ENCODE results near the gene GPBAR1. TPM values are rescaled to one million over a fixed set of nuclear protein-coding genes. Genes with fewer than 3 reads are reported as not detected.
A peak's percentile ranks its signal among the peaks of the same experiment; 100 is the strongest.

GPBAR1 gene
- polyA plus RNA-seq, 3 donors from 2014 or later: 0.19 to 2.9 (median 0.22) TPM

DNA sequence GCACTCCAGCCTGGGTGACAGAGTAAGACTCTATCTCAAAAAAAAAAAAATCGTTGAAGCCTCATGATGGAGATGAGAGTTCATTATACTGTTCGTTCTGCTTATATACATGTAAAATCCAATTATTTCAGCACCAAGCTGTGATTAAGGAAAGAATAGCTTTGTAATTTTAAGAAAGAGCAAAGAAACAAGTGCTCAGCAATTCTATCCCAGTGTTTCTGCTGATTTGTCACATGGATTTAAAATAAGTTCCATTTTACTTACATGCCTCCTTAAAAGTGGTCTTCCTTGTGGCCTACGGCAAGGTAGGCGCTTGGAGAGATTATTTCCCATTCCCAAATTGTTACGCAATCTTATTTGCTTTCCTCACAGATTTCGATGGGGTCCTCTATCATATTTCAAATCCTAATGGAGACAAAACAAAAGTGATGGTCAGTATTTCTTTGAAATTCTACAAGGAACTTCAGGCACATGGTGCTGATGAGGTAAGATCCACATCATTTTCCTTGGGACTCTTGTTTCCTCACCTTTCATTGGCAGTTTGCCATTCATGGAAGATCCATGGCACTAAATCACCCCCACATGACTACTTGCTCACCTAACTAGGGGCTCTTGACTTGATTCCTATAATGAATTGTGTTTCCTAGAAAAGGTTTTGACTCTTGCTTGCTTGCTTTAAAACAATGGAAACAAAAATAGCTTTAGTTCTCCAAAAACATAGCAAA lies 32.3 kb upstream of the GPBAR1 start:
- peaks cover 7 to 19% (median 14%) of the 10 kb centered on the region in 3 donors for H3K27me3 Mint-ChIP-seq (ENCODE audit: low read depth in 3 of 3)
- no peaks in the 10 kb centered on the region for H3K9me3 Mint-ChIP-seq
- no peak for DNase-seq
- H3K36me3 Mint-ChIP-seq: peaks cover 30 to 67% (median 32%) of the 10 kb centered on the region in 3 donors
- H3K4me3 Mint-ChIP-seq: peak overlapping the region; percentile 75 to 91 (median 82)
- peak overlapping the region; percentile 86 to 98 (median 94) for H3K27ac Mint-ChIP-seq
- H3K4me1 Mint-ChIP-seq: peaks cover 85 to 86% of the 10 kb centered on the region in 2 donors

DNA sequence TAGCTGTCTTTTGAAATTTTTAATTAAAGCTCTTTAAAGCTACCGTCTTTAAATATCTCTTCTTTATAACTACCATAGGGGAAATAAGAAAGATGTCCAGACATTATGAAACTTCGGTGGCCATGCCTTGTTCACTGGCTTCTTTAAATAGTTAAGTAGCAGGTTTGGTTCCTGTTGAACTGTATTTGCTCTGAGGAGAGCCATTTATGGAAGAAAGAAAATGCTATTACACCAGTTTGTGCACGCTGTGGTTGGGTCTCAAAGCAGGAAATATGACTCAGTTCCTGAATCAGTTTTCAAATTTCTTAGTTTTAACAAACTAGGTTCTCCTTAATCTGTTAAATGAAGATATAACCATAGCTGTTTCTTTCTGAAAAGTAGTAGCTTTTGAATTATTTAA lies 31.6 kb upstream of the GPBAR1 start:
- H3K4me1 Mint-ChIP-seq: peaks cover 83 to 85% of the 10 kb centered on the region in 2 donors
- peak; percentile 62 to 70 (median 68) for DNase-seq
- peak overlapping the region; percentile 86 to 98 (median 94) for H3K27ac Mint-ChIP-seq
- peaks cover 34 to 69% (median 34%) of the 10 kb centered on the region in 3 donors for H3K36me3 Mint-ChIP-seq
- H3K4me3 Mint-ChIP-seq: peak overlapping the region; percentile 75 to 91 (median 82)
- H3K9me3 Mint-ChIP-seq: no peaks in the 10 kb centered on the region
- H3K27me3 Mint-ChIP-seq (ENCODE audit: low read depth in 3 of 3): peaks cover 7 to 19% (median 16%) of the 10 kb centered on the region in 3 donors

DNA sequence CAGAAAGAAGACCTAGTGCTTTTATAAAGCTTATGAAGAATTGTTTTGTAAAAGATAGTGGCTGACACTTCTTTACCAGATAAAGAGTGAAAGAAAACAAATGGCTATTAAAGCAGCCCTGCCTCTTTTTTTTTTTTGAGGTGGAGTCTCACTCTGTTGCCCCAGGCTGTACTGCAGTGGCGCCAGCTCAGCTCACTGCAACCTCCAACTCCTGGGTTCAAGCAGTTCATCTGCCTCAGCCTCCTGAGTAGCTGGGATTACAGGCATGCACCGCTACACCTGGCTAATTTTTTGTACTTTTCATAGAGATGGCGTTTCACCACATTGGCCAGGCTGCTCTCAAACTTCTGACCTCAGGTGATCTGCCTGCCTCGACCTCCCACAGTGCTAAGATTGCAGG lies 31.0 kb upstream of the GPBAR1 start:
- Mint-ChIP-seq H3K36me3 (peaks cover 30 to 69% (median 34%) of the 10 kb centered on the region in 3 donors), H3K27me3 (ENCODE audit: low read depth in 3 of 3) (peaks cover 7 to 21% (median 16%) of the 10 kb centered on the region in 3 donors), H3K27ac (peak overlapping the region; percentile 86 to 97 (median 93)), H3K4me1 (peaks cover 82 to 85% of the 10 kb centered on the region in 2 donors), H3K4me3 (peak overlapping the region; percentile 72 to 85 (median 82)), H3K9me3 (no peaks in the 10 kb centered on the region)
- peak; percentile 45 to 56 (median 54) for DNase-seq

DNA sequence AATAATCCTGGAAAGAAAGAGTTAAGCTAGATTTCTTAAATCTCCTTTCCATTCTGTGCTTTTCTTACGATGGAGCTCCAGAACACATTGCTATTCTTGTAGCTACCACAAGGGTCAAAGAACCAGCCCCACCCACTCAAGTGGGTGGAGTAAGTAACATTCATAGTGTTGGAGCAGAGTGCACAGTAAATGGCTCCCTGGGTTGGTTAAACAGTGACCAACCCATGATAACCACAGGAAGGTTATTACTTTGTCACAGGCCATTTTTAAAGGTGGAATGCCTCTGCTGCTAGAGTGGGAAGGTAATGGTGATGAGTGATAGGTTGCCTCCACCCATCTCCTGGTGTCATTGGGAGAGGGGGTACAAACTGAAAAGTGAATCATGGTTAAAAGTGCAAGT lies 29.9 kb upstream of the GPBAR1 start:
- Mint-ChIP-seq H3K27ac (peak overlapping the region; percentile 86 to 97 (median 93)), H3K9me3 (no peaks in the 10 kb centered on the region), H3K36me3 (peaks cover 30 to 66% (median 30%) of the 10 kb centered on the region in 3 donors), H3K4me1 (peaks cover 71 to 82% of the 10 kb centered on the region in 2 donors), H3K4me3 (peak overlapping the region; percentile 75 to 85 (median 82)), H3K27me3 (ENCODE audit: low read depth in 3 of 3) (peaks cover 7 to 23% (median 16%) of the 10 kb centered on the region in 3 donors)
- DNase-seq: peak; percentile 79 to 81 (median 80)

DNA sequence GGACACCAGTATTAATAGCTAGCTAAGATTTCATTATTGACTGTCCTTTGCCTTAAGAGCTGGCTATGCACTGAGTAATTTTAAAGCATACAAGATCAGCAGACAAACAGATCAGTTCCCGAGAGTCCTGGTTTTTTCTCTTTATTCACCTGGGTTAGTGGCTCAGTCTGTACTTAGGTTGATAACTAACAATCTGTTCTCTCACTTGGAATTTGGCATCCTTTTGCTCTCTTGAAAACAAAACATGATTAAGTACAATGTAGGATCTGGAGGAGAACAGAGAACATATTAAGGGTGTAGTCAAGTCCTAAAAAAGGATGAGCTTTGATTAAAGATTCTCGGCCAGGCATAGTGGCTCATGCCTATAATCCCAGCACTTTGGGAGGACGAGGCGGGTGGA lies 27.3 kb upstream of the GPBAR1 start:
- DNase-seq: no peak
- Mint-ChIP-seq H3K4me3 (peak overlapping the region in 1 of 5 donors; percentile 17), H3K27ac (peak overlapping the region; percentile 47 to 88 (median 74)), H3K9me3 (no peaks in the 10 kb centered on the region), H3K27me3 (ENCODE audit: low read depth in 3 of 3) (peaks cover 9 to 26% (median 19%) of the 10 kb centered on the region in 3 donors), H3K4me1 (peaks cover 48 to 65% of the 10 kb centered on the region in 2 donors), H3K36me3 (peaks cover 26 to 64% (median 29%) of the 10 kb centered on the region in 3 donors)

DNA sequence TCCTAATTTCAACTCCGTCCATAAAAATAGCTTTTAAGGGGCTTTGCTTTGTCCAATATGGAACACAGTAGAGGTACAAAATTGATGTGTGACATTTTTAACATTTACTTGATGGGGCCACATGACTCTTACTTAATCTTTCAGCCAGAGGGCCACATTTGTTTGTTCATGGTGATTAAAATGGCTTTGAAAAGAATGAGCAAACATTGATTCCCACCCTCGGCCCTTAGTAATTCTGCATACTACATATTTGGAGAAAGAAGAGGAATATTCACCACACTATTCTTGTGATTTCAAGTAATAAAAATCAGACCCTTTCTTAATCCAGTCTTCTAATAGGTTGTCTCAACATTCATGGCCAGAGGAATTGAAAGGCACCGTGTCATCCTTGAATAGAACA lies 26.3 kb upstream of the GPBAR1 start:
- peaks cover 10 to 26% (median 19%) of the 10 kb centered on the region in 3 donors for H3K27me3 Mint-ChIP-seq (ENCODE audit: low read depth in 3 of 3)
- no peak for DNase-seq
- H3K9me3 Mint-ChIP-seq: no peaks in the 10 kb centered on the region
- H3K4me1 Mint-ChIP-seq: peaks cover 40 to 61% of the 10 kb centered on the region in 2 donors
- peaks cover 24 to 65% (median 29%) of the 10 kb centered on the region in 3 donors for H3K36me3 Mint-ChIP-seq
- H3K27ac Mint-ChIP-seq: peak overlapping the region in 5 of 6 donors; percentile 26 to 83 (median 66)
- H3K4me3 Mint-ChIP-seq: no peak overlapping the region

DNA sequence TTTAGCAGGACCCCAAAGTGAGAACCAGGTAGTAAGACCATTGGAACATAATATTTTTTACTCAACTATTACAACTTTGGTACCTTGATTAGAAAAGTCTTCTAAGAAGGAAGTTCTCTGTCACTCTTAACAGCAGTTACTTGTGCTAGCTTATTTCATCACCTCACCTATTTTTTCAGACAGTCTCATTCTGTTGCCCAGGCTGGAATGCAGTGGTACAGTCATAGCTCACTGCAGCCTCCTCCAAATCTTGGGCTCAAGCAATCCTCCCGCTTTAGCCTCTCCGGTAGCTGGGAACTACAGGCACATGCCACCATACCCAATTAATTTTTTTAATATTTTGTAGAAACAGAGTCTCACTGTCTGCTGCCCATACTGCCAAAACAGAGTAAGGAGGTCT lies 25.8 kb upstream of the GPBAR1 start:
- no peaks in the 10 kb centered on the region for H3K9me3 Mint-ChIP-seq

DNA sequence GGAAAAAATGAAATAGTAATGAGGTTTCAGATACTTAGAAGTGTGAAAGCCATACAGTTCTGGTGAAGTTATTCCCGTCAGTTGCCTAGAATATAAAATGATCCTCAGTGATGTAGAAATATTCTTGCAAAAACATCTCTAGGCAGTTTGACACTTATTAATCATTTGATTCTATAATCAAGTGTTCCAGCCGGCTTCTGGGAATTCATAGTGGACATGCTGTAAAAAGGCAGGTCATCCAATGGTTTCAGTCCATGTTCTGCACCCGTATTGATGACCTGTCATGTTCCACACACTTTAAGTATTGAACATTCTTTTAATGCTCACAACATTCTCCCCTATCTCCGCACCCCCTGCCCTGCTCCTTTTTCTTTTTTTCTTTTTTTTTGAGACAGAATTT lies 24.0 kb upstream of the GPBAR1 start:
- peak overlapping the region in 2 of 6 donors; percentile 64 to 73 for H3K27ac Mint-ChIP-seq
- H3K27me3 Mint-ChIP-seq (ENCODE audit: low read depth in 3 of 3): peaks cover 2 to 18% (median 5%) of the 10 kb centered on the region in 3 donors
- H3K4me1 Mint-ChIP-seq: peaks cover 23 to 55% of the 10 kb centered on the region in 2 donors
- peaks cover 18 to 65% (median 26%) of the 10 kb centered on the region in 3 donors for H3K36me3 Mint-ChIP-seq
- no peak for DNase-seq
- no peaks in the 10 kb centered on the region for H3K9me3 Mint-ChIP-seq
- H3K4me3 Mint-ChIP-seq: no peak overlapping the region

More for the DNA sequence above, 25.8 kb upstream of the GPBAR1 start:
- no peak for DNase-seq
- Mint-ChIP-seq H3K4me1 (peaks cover 37 to 61% of the 10 kb centered on the region in 2 donors), H3K27ac (peak overlapping the region in 5 of 6 donors; percentile 22 to 83 (median 73)), H3K36me3 (peaks cover 24 to 65% (median 29%) of the 10 kb centered on the region in 3 donors), H3K4me3 (no peak overlapping the region), H3K27me3 (ENCODE audit: low read depth in 3 of 3) (peaks cover 10 to 27% (median 15%) of the 10 kb centered on the region in 3 donors)

DNA sequence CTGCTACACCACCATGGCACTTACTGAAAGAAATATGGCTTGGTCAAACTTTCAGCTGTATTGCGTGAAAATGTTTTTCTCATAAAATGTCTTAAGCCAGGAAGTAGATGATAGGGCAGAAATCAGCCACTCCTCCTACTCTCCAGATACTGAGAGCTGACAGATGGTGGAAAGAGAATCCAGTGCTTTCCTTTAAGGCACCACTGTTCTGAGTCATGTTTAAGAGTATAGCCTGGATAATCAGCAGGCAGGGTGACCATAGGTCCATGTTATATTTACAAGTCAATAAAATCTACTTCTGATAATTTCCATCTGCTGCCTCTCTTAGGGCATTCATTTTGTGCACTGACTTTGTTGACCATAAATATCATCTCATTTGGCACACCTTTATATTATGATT lies 21.9 kb upstream of the GPBAR1 start:
- Mint-ChIP-seq H3K27ac (peak overlapping the region in 4 of 6 donors; percentile 40 to 65 (median 54)), H3K36me3 (peaks cover 16 to 64% (median 30%) of the 10 kb centered on the region in 3 donors), H3K9me3 (no peaks in the 10 kb centered on the region), H3K4me1 (peaks cover 20 to 59% of the 10 kb centered on the region in 2 donors), H3K27me3 (ENCODE audit: low read depth in 3 of 3) (peaks cover 2 to 15% (median 4%) of the 10 kb centered on the region in 3 donors), H3K4me3 (no peak overlapping the region)
- no peak for DNase-seq

DNA sequence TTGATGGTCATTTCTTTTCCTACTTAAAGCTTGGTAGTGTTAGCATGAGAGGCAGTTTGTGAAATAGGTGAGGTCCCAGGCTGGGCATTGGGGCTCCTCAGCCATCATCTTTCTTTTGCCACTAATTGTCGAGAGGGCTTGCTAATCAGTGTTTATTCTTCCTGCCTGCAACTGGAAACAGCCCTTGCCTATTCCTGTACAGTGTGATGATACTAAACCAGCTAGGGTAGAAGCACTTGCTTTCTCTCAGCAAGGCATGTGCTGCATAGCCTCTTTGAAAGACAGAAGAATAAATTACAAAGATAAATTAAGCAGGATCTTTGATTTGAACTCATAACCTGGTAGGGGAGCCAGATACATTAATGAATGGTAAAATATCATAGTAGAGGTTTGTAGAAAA lies 16.6 kb upstream of the GPBAR1 start:
- Mint-ChIP-seq H3K36me3 (peaks cover 9 to 58% (median 38%) of the 10 kb centered on the region in 3 donors), H3K4me3 (no peak overlapping the region), H3K27ac (peak overlapping the region; percentile 10 to 82 (median 58)), H3K9me3 (no peaks in the 10 kb centered on the region), H3K27me3 (ENCODE audit: low read depth in 3 of 3) (peaks cover 0 to 3% (median 0%) of the 10 kb centered on the region in 3 donors), H3K4me1 (peaks cover 30 to 49% of the 10 kb centered on the region in 2 donors)
- no peak for DNase-seq

DNA sequence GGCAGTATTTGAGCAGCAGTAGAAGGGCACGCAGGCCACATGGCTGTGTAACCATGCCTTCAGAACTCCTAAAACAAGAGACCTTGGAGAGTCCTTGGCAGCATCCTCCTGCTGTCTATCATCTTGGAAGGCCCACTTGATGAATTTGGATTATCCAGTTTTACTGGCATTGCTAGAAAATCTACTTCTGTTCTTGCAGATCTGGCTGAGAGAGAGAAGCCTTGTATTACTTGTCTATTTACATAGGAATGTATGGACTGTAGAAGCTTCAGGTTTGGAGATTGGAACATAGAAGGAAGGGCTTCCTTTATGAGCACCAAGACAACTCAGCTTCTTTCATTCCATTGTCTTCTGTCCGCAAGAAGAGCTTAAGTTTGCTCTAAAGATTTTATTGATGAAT lies 16.1 kb upstream of the GPBAR1 start:
- H3K27ac Mint-ChIP-seq: peak overlapping the region; percentile 10 to 82 (median 64)
- peaks cover 0 to 5% (median 0%) of the 10 kb centered on the region in 3 donors for H3K27me3 Mint-ChIP-seq (ENCODE audit: low read depth in 3 of 3)
- peaks cover 14 to 60% (median 39%) of the 10 kb centered on the region in 3 donors for H3K36me3 Mint-ChIP-seq
- no peaks in the 10 kb centered on the region for H3K9me3 Mint-ChIP-seq
- H3K4me3 Mint-ChIP-seq: no peak overlapping the region
- no peak for DNase-seq
- peaks cover 32 to 49% of the 10 kb centered on the region in 2 donors for H3K4me1 Mint-ChIP-seq

DNA sequence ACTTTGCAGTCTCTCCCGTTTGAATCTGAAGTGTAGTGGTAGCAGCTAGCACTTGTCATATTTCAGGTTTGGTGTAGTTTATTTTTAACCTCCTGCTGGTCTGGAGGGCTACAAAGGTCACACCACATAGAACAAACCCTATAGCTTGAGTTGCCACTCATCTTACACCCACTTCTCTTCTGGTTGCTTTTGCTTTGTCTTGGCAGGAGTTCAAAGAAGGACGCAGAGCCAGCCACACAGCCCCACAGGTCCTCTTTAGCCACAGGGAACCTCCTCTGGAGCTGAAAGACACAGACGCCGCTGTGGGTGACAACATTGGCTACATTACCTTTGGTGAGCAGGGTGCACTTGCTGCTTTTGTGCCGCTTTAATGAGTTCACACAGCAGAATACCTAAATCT lies 15.6 kb upstream of the GPBAR1 start:
- Mint-ChIP-seq H3K36me3 (peaks cover 19 to 64% (median 44%) of the 10 kb centered on the region in 3 donors), H3K4me3 (no peak overlapping the region), H3K9me3 (no peaks in the 10 kb centered on the region), H3K27me3 (ENCODE audit: low read depth in 3 of 3) (peaks cover 0 to 2% (median 0%) of the 10 kb centered on the region in 3 donors), H3K27ac (peak overlapping the region; percentile 31 to 79 (median 72)), H3K4me1 (peaks cover 34 to 53% of the 10 kb centered on the region in 2 donors)
- DNase-seq: peak in 2 of 3 donors; percentile 18 to 35

DNA sequence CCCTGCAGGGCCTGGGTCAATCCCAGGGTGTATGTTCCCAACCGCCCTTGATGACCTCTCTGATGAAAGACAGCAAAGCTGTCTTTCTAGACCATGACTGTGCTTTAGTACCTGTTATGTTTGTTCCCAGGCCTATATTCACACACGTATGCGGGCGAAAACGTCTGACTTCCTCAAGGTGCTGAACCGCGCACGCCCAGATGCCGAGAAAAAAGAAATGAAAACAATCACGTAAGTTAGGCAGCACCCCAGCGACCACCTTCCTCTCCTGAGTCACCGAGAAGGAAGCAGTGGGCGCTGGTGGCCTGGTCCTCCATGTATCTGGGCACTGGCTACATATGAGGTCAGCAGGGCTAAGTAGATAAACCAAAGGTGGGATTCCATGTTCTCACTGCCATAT lies 11.1 kb upstream of the GPBAR1 start:
- no peaks in the 10 kb centered on the region for H3K9me3 Mint-ChIP-seq
- peak overlapping the region in 4 of 6 donors; percentile 55 to 83 (median 68) for H3K27ac Mint-ChIP-seq
- H3K27me3 Mint-ChIP-seq (ENCODE audit: low read depth in 3 of 3): peaks cover 0 to 6% (median 3%) of the 10 kb centered on the region in 3 donors
- peaks cover 17 to 18% of the 10 kb centered on the region in 2 donors for H3K4me1 Mint-ChIP-seq
- H3K4me3 Mint-ChIP-seq: no peak overlapping the region
- H3K36me3 Mint-ChIP-seq: peaks cover 22 to 60% (median 28%) of the 10 kb centered on the region in 3 donors
- no peak for DNase-seq
